ENCODE data around the gene GLUD2. TPM values are rescaled to one million over a fixed set of nuclear protein-coding genes. Genes with fewer than 3 reads are reported as not detected.

GLUD2 gene
- total and polyA plus RNA-seq, 9 of the 15 experiments (the other 6 are each of a cell fraction or from before 2014, with no cell fraction given) = 1.5 to 9.6 (median 7.1) TPM

GRCh38 chrX:121011254-121011653, 36.2 kb upstream of the GLUD2 start (continued):
- TF ChIP-seq ZBTB11 (CRISPR knock-in tag; IDR thresholded peaks at IDR 0.05) = peak in 1 of 3 experiments; percentile 76; a peak in 2 of 6 replicates
- no peak for TF ChIP-seq ATF7 (IDR thresholded peaks at IDR 0.05)
- TF ChIP-seq FOXP1 (CRISPR knock-in tag; IDR thresholded peaks at IDR 0.05) = no peak
- TF ChIP-seq ZNF239 (CRISPR knock-in tag; IDR thresholded peaks at IDR 0.05) = no peak
- TF ChIP-seq HNRNPH1 (optimal IDR thresholded peaks at IDR 0.05; ENCODE audit: low read depth, low read length) = no peak
- TF ChIP-seq ZNF77 (CRISPR knock-in tag; IDR thresholded peaks at IDR 0.05) = no peak

- Histone ChIP-seq H3K4me1 (replicated peaks in 1 of 2; ENCODE audit: control insufficient read depth in 2 of 2, insufficient read depth in 2 of 2, low read length in 2 of 2) (no peaks in the 10 kb centered on the region; a peak in 1 of 5 replicates), H3K9ac (ENCODE audit: insufficient read depth in 1 of 2, low read depth in 2 of 2, low read length in 2 of 2) (no peak overlapping the region), H3K27me3 (ENCODE audit: control insufficient read depth in 2 of 2, insufficient read depth in 2 of 2, low read length in 2 of 2) (no peaks in the 10 kb centered on the region), H3K27ac (ENCODE audit: extremely low read depth, low read depth, low read length) (no peak overlapping the region), H3K9me3 (replicated peaks; ENCODE audit: control insufficient read depth, insufficient read depth, low read depth, low read length) (no peaks in the 10 kb centered on the region), H3K4me2 (ENCODE audit: insufficient read depth, low read length) (no peak overlapping the region), H3K9me1 (ENCODE audit: control insufficient read depth, insufficient read depth, low read length) (no peaks in the 10 kb centered on the region), H3K36me3 (ENCODE audit: control insufficient read depth, insufficient read depth, low read length) (no peaks in the 10 kb centered on the region), H4K20me1 (replicated peaks; ENCODE audit: control insufficient read depth, insufficient read depth, low read length) (no peaks in the 10 kb centered on the region), H3K79me2 (ENCODE audit: control insufficient read depth, insufficient read depth, low read length) (no peaks in the 10 kb centered on the region), H2AFZ (ENCODE audit: low read depth, low read length) (no peak overlapping the region), H3K4me3 (no peak overlapping the region)
- DNase-seq (ENCODE audit: extremely low read depth in 1 of 4, low spot score in 3 of 4) (no peak), FAIRE-seq (no peak), ATAC-seq (no peak)
- CTCF ChIA-PET (ENCODE audit: low intra/inter-chr PET ratio) = no interaction called here
- in situ Hi-C loops (cut with MboI) = no loop called here
- intact Hi-C loops (cut with micrococcal nuclease) = no loop called here
- BruUV-seq (replicated peaks) = no TSS peak
- TF ChIP-seq ZNF354B (CRISPR knock-in tag; IDR thresholded peaks at IDR 0.05) (no peak), HIVEP1 (CRISPR knock-in tag; IDR thresholded peaks at IDR 0.05) (no peak), GATAD2A (IDR thresholded peaks at IDR 0.05) (no peak), MCM5 (IDR thresholded peaks at IDR 0.05; ENCODE audit: low read depth) (no peak), ARID3A (IDR thresholded peaks at IDR 0.05; ENCODE audit: borderline replicate concordance, low read depth, low read length) (no peak), POLR3A (IDR thresholded peaks at IDR 0.05; ENCODE audit: borderline replicate concordance, extremely low read depth, insufficient read depth, insufficient read length) (no peak), NFIC (IDR thresholded peaks at IDR 0.05) (no peak), USF2 (CRISPR knock-in tag; IDR thresholded peaks at IDR 0.05) (no peak), FOXM1 (IDR thresholded peaks at IDR 0.05; ENCODE audit: low read depth) (no peak), FOXM1 (CRISPR knock-in tag; IDR thresholded peaks at IDR 0.05; ENCODE audit: low read depth) (no peak), ZNF431 (CRISPR knock-in tag; IDR thresholded peaks at IDR 0.05) (no peak)
- POLR2A ChIA-PET = no interaction called here
Measured at GRCh38 chrX:121013897-121014455, 33.4 kb upstream of the GLUD2 start.

Measured in K562 (cell line).